GM12872 (cell line): Measurements from ENCODE around the gene VPS37B.
A peak's percentile ranks its signal among the peaks of the same experiment; 100 is the strongest.

Experiments used
- TF ChIP-seq, protein P1 (sequence below): IDR thresholded peaks from 3 replicates; pipeline ENCODE4 v1.5.1; 2011; ENCODE audit warnings: low read depth, mild to moderate bottlenecking, low read length, moderate library complexity; ENCODE audit not compliant: insufficient read depth

Gene VPS37B

DNA sequence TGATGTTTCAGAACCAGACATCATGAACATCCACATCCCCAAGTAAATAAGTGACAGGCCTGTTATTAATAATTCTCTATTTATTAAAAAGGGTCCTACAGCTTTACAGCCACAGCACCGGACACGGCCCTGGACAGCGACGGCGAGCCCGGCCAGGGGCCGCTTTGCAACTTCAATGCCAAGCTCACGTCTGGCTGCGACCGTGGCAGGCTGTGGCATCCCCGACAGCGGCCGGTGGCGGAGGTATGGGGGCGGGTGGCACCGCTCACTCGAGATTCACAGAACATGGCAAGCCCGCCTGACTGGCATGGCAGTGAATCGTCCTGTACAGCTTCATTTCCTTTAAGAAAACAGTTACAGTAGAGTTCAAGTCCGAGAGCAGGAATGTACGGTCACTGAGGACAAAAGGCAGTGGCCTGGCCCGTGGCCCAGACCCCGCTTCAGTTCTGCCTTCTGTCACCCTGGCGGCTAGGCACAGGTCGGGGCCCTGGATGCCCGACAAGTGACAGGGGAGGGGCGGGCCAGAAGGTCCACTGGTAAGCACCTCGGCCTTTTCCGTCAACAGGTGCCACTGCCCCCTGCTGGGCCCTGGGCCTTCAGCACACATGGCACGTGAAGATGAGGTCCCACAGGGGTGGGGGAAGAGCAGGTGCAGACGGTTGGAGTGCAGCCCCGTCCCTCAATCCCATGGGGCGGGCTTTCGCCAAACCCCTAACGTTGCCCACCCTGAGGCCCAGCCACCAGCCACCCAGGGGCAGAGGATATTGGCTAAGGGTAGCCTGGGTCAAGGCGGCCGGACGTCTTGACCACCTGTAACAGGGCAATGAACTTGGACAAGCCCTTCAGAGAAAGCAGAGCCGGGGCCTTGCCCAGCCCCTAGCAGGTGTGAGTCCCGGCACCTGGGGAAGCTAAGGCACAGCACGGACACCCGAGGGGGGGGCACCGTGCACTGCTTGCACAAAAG is 30.4 kb downstream of the VPS37B start:
- TF ChIP-seq, protein P1, sequence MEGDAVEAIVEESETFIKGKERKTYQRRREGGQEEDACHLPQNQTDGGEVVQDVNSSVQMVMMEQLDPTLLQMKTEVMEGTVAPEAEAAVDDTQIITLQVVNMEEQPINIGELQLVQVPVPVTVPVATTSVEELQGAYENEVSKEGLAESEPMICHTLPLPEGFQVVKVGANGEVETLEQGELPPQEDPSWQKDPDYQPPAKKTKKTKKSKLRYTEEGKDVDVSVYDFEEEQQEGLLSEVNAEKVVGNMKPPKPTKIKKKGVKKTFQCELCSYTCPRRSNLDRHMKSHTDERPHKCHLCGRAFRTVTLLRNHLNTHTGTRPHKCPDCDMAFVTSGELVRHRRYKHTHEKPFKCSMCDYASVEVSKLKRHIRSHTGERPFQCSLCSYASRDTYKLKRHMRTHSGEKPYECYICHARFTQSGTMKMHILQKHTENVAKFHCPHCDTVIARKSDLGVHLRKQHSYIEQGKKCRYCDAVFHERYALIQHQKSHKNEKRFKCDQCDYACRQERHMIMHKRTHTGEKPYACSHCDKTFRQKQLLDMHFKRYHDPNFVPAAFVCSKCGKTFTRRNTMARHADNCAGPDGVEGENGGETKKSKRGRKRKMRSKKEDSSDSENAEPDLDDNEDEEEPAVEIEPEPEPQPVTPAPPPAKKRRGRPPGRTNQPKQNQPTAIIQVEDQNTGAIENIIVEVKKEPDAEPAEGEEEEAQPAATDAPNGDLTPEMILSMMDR = peak; percentile 59

- TF ChIP-seq, protein P1 = no peak
These were observed 31.1 kb downstream of the VPS37B start for GRCh38 chr12:122864894-122865253.

GRCh38 chr12:122862872-122863701 is 32.8 kb downstream of the VPS37B start:
- TF ChIP-seq, protein P1 = no peak

DNA sequence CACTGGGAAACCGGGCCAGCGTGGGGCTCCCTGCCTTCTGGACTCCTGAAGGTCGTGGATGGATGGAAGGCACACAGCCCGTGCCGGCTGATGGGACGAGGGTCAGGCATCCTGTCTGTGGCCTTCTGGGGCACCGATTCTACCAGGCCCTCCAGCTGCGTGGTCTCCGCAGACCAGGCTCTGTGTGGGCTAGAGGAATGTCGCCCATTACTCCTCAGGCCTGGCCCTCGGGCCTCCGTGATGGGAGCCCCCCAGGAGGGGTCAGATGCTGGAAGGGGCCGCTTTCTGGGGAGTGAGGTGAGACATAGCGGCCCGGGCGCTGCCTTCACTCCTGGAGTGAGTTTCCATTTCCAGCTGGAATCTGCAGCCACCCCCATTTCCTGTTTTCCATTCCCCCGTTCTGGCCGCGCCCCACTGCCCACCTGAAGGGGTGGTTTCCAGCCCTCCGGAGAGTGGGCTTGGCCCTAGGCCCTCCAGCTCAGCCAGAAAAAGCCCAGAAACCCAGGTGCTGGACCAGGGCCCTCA is 33.8 kb downstream of the VPS37B start:
- TF ChIP-seq, protein P1 = no peak

GRCh38 chr12:122861587-122861970 is 34.3 kb downstream of the VPS37B start:
- TF ChIP-seq, protein P1 = no peak

DNA sequence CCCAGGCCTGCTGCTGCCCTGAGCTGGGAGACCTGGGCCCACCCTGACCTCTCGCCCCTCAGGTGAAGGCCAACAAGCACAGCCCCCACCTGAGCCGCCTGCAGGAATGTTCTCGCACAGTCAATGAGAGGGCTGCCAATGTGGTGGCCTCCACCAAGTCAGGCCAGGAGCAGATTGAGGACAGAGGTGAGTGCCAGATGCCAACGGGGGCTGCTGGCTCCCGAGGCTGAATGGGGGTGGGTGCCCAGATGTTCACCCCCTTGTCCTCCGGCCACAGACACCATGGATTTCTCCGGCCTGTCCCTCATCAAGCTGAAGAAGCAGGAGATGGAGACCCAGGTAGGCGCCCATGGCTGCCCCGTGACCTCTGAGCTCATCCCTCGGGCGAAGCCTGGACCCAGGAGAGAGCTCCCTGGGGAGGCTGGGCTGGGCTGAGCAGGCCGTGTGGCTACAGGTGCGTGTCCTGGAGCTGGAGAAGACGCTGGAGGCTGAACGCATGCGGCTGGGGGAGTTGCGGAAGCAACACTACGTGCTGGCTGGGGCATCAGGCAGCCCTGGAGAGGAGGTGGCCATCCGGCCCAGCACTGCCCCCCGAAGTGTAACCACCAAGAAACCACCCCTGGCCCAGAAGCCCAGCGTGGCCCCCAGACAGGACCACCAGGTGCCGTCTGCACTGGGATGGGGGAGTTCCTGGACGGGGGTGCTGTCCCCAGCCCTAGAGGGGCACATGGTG is 34.9 kb downstream of the VPS37B start:
- TF ChIP-seq, protein P1 = no peak
